Measurements from ENCODE around the gene EDA. TPM values are rescaled to one million over a fixed set of nuclear protein-coding genes. Genes with fewer than 3 reads are reported as not detected.

EDA gene
- total RNA-seq, 2 experiments from 2014 or later: 4.2 to 5.1 TPM

GRCh38 chrX:70013466-70014381 is 397.8 kb downstream of the EDA start:
- intact Hi-C loops (cut with micrococcal nuclease): no loop called here
- H3K27me3 Mint-ChIP-seq (ENCODE audit: low read depth): no peaks in the 10 kb centered on the region
- H3K4me3 Mint-ChIP-seq: no peak overlapping the region
- CTCF ChIA-PET: no interaction called here
- no peak for DNase-seq
- peaks cover 3% of the 10 kb centered on the region for H3K9me3 Mint-ChIP-seq
- H3K27ac Mint-ChIP-seq: no peak overlapping the region
- H3K4me1 Mint-ChIP-seq (ENCODE audit: low read depth): peaks cover 28% of the 10 kb centered on the region
- H3K36me3 Mint-ChIP-seq (ENCODE audit: low read depth): no peaks in the 10 kb centered on the region

DNA sequence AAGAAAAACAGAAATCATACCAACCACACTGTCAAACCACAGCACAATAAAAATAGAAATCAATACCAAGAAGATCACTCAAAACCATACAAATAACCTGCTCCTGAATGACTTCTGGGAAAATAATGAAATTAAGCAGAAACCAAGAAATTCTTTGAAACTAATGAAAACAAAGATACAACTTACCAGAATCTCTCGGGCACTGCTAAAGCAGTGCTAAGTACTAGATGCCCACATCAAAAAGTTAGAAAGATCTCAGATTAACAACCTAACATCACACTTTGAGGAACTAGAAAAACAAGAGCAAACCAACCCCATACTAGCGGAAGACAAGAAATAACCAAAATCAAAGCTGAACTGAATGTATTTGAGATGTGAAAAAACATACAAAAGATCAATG is 400.6 kb downstream of the EDA start:
- Mint-ChIP-seq H3K27me3 (ENCODE audit: low read depth) (no peaks in the 10 kb centered on the region), H3K4me1 (ENCODE audit: low read depth) (peaks cover 29% of the 10 kb centered on the region), H3K9me3 (peaks cover 2% of the 10 kb centered on the region), H3K27ac (no peak overlapping the region), H3K4me3 (no peak overlapping the region), H3K36me3 (ENCODE audit: low read depth) (no peaks in the 10 kb centered on the region)
- intact Hi-C loops (cut with micrococcal nuclease): no loop called here
- no peak for DNase-seq
- CTCF ChIA-PET: no interaction called here

GRCh38 chrX:70022616-70023015 is 406.7 kb downstream of the EDA start:
- intact Hi-C loops (cut with micrococcal nuclease): no loop called here
- no peaks in the 10 kb centered on the region for H3K36me3 Mint-ChIP-seq (ENCODE audit: low read depth)
- H3K9me3 Mint-ChIP-seq: peaks cover under 1% of the 10 kb centered on the region
- H3K4me1 Mint-ChIP-seq (ENCODE audit: low read depth): peaks cover 33% of the 10 kb centered on the region
- H3K4me3 Mint-ChIP-seq: no peak overlapping the region
- no peaks in the 10 kb centered on the region for H3K27me3 Mint-ChIP-seq (ENCODE audit: low read depth)
- CTCF ChIA-PET: interaction anchor here (1.1 kb wide), 1 partner anchor 8 kb away, joined by 3 read pairs; no protein-coding TSS in a partner anchor
- no peak overlapping the region for H3K27ac Mint-ChIP-seq
- DNase-seq: no peak

GRCh38 chrX:70025464-70025863 is 409.6 kb downstream of the EDA start:
- Mint-ChIP-seq H3K4me1 (ENCODE audit: low read depth) (peaks cover 37% of the 10 kb centered on the region), H3K4me3 (no peak overlapping the region), H3K27me3 (ENCODE audit: low read depth) (no peaks in the 10 kb centered on the region), H3K27ac (no peak overlapping the region), H3K9me3 (no peaks in the 10 kb centered on the region), H3K36me3 (ENCODE audit: low read depth) (no peaks in the 10 kb centered on the region)
- CTCF ChIA-PET: interaction anchor here (0.6 to 0.8 kb wide), 2 partner anchors 295 to 488 kb away, joined by 3 to 4 read pairs; no protein-coding TSS in a partner anchor
- intact Hi-C loops (cut with micrococcal nuclease): no loop called here
- DNase-seq: no peak

DNA sequence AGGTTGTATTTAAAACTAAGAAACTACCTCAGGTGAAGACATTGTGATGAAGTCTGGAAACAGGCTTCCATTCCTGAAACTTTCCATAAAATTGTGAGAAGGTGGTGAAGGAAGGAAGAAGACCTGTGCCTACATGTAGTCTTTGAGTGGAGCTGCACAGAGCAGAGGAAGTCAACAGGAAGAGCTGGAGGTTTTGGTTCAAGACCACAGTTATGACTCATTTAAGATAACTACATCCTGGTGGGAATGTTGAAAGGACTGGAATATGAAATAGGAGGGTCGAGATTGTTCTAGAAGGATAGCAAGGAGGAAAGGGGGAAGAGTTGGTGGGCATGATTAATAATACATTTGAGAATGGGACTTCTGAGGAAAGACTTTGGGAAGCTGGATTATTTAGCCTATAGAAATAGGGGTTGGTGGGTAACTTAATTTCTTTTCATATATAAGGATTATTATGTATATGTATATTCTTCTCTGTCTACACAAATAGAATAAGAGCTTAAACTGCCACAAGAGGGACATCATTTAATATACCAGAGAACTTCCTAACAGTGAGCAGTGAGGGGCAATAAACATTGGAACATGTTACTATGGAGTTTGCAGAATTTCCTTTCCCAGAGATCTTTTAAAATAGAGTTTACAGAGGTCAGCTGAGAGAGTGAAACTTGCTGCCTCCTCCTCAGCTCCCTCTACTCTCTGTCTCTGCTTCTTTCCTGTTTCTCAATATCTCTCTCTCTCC is 410.4 kb downstream of the EDA start:
- Mint-ChIP-seq H3K27ac (no peak overlapping the region), H3K9me3 (no peaks in the 10 kb centered on the region), H3K4me1 (ENCODE audit: low read depth) (peaks cover 39% of the 10 kb centered on the region), H3K36me3 (ENCODE audit: low read depth) (no peaks in the 10 kb centered on the region), H3K4me3 (no peak overlapping the region), H3K27me3 (ENCODE audit: low read depth) (no peaks in the 10 kb centered on the region)
- CTCF ChIA-PET: interaction anchor here (0.7 to 1.3 kb wide), 3 partner anchors 107 to 489 kb away, joined by 3 to 4 read pairs (median 3); partner anchors contain the start of gene IGBP1
- DNase-seq: no peak
- intact Hi-C loops (cut with micrococcal nuclease): no loop called here

DNA sequence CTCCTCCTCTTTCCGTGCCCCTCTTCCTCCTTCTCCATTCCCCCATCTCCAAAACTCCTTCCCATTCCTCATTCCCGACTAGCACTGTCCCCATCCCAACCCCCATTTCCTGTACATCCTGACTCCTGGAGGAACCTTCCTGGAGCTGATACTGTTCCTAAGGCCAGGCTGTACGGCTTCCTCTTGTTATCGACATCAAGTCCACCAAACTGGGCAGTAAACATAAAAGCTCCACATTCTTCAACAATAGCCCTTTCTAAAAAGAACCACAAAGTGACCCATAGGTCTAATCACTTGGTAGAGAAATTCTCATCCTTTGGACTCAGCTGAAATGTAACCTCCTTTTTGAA is 410.9 kb downstream of the EDA start:
- Mint-ChIP-seq H3K4me3 (no peak overlapping the region), H3K27ac (no peak overlapping the region), H3K27me3 (ENCODE audit: low read depth) (no peaks in the 10 kb centered on the region), H3K4me1 (ENCODE audit: low read depth) (peaks cover 38% of the 10 kb centered on the region), H3K36me3 (ENCODE audit: low read depth) (no peaks in the 10 kb centered on the region), H3K9me3 (no peaks in the 10 kb centered on the region)
- DNase-seq: no peak
- CTCF ChIA-PET: interaction anchor here (0.7 to 1.3 kb wide), 3 partner anchors 106 to 489 kb away, joined by 3 to 4 read pairs (median 3); partner anchors contain the start of gene IGBP1
- intact Hi-C loops (cut with micrococcal nuclease): no loop called here

DNA sequence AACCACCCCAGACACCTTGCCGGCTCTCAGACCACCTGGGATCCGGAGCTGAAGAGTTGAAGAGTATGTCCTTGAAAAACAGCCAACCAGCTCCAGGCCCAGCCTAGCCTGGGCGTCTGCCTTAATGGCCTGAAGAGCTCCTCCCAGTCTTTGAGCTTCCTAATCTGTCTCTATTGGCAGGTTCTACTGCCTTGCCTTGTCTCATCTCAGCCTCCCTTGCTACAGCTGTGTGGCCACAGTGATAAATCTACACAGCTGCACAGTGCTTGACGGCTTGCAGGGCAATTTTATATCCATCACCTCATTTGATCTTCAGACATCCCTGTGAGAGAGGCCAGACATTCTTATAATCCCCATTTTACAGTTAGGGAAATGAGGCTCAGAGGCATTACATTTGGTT is 413.9 kb downstream of the EDA start:
- H3K4me3 Mint-ChIP-seq: no peak overlapping the region
- CTCF ChIA-PET: interaction anchor here (0.6 to 3.1 kb wide), 19 partner anchors 8 to 514 kb away, joined by 3 to 26 read pairs (median 4); partner anchors contain the start of gene IGBP1
- no peaks in the 10 kb centered on the region for H3K36me3 Mint-ChIP-seq (ENCODE audit: low read depth)
- intact Hi-C loops (cut with micrococcal nuclease): loop anchor here (1.0 to 2.0 kb wide), 3 partner anchors 411 to 538 kb away; no protein-coding TSS in a partner anchor
- H3K27ac Mint-ChIP-seq: no peak overlapping the region
- H3K4me1 Mint-ChIP-seq (ENCODE audit: low read depth): peaks cover 31% of the 10 kb centered on the region
- DNase-seq: no peak
- H3K9me3 Mint-ChIP-seq: no peaks in the 10 kb centered on the region
- H3K27me3 Mint-ChIP-seq (ENCODE audit: low read depth): no peaks in the 10 kb centered on the region

- no peak overlapping the region for H3K27ac Mint-ChIP-seq
- no peaks in the 10 kb centered on the region for H3K27me3 Mint-ChIP-seq (ENCODE audit: low read depth)
- intact Hi-C loops (cut with micrococcal nuclease): loop anchor here (1.0 to 2.0 kb wide), 3 partner anchors 412 to 538 kb away; no protein-coding TSS in a partner anchor
- H3K4me1 Mint-ChIP-seq (ENCODE audit: low read depth): peaks cover 26% of the 10 kb centered on the region
- no peak overlapping the region for H3K4me3 Mint-ChIP-seq
- CTCF ChIA-PET: interaction anchor here (0.6 to 3.1 kb wide), 18 partner anchors 8 to 528 kb away, joined by 3 to 26 read pairs (median 4); partner anchors contain the start of gene IGBP1
- H3K9me3 Mint-ChIP-seq: no peaks in the 10 kb centered on the region
- DNase-seq: peak; percentile 60
- H3K36me3 Mint-ChIP-seq (ENCODE audit: low read depth): no peaks in the 10 kb centered on the region
Measured at GRCh38 chrX:70030301-70030767, 414.4 kb downstream of the EDA start.

DNA sequence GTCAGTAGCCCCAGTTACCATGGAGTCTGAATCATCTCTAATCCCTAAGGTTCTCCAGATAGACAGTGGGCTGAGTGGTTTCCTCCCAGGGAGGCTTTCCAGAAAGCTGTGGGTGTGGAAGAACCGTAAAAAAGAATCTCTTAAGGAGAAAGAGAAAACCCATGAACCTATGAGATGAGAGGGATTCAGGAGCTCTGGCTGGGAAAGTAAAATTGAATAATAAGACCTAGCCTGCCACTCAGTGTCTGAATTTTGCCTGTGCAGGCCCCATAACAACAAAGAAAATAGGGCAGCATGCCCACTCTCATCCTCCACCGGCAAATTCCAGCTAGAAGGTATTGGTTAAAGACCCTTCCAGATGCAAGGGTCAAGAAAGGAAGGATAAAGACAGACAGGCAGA is 416.9 kb downstream of the EDA start:
- no peak overlapping the region for H3K4me3 Mint-ChIP-seq
- H3K36me3 Mint-ChIP-seq (ENCODE audit: low read depth): no peaks in the 10 kb centered on the region
- CTCF ChIA-PET: interaction anchor here (0.7 to 1.5 kb wide), 11 partner anchors 9 to 537 kb away, joined by 3 to 13 read pairs (median 4); no protein-coding TSS in a partner anchor
- peaks cover 10% of the 10 kb centered on the region for H3K4me1 Mint-ChIP-seq (ENCODE audit: low read depth)
- no peak overlapping the region for H3K27ac Mint-ChIP-seq
- H3K27me3 Mint-ChIP-seq (ENCODE audit: low read depth): no peaks in the 10 kb centered on the region
- DNase-seq: no peak
- intact Hi-C loops (cut with micrococcal nuclease): loop anchor here (1.0 to 2.0 kb wide), 3 partner anchors 64 to 402 kb away; no protein-coding TSS in a partner anchor
- H3K9me3 Mint-ChIP-seq: no peaks in the 10 kb centered on the region

DNA sequence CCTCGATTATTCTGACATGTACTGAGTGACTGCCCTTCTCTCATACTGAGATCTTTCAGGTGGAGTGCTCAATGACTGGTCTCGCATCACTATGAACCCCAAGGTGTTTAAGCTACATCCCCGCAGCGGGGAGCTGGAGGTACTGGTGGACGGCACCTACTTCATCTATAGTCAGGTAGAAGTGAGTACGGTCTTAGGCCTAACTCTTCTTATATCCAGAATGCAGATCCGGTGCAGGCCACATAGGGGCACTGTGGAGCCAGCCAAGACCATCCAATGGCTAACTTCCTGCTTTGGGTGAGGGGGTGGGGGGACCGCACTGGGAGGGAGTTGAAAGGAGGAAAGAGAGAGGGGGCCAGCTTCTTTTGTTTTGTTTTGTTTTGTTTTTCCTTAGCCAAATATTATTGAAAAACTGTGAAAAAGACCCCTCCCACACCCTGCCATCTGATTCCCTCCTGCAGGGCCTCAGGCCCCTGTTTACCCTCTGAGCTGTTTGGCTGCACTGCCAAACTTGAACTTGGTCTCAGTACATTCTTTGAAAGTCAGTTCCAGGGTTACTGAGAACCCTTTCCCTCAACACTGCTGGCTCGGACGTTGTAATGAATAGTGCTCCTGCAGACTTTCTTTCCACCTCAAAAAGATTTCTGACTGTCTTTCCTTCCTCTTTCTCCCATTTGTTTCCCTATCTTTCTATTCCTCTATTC is 417.6 kb downstream of the EDA start:
- CTCF ChIA-PET: interaction anchor here (0.7 to 1.5 kb wide), 14 partner anchors 8 to 538 kb away, joined by 3 to 13 read pairs (median 4); partner anchors contain the start of gene IGBP1
- Mint-ChIP-seq H3K27ac (no peak overlapping the region), H3K4me1 (ENCODE audit: low read depth) (peaks cover 10% of the 10 kb centered on the region), H3K27me3 (ENCODE audit: low read depth) (no peaks in the 10 kb centered on the region), H3K4me3 (no peak overlapping the region), H3K9me3 (no peaks in the 10 kb centered on the region), H3K36me3 (ENCODE audit: low read depth) (no peaks in the 10 kb centered on the region)
- peak; percentile 55 for DNase-seq
- intact Hi-C loops (cut with micrococcal nuclease): loop anchor here (1.0 to 2.0 kb wide), 3 partner anchors 63 to 401 kb away; no protein-coding TSS in a partner anchor

DNA sequence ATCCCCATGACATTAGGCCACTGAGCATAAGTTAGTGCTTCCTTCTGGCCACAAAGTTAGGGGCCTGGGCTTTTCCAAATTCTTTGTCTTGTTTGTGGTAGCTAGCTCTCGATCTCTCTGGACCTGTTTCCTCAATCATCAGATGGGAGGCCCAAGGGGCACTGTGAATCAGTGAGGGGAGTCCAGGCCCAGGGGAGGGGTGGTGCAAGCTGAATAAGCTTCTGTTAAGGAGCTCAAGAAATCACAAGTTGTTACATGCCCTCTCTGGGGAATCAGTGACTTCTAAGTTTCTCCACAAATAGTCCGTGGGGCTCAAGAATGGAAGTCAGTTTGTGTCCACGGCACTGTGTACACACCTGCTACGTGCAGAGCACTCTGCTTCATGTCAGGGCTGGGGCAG is 418.7 kb downstream of the EDA start:
- H3K9me3 Mint-ChIP-seq: no peaks in the 10 kb centered on the region
- DNase-seq: no peak
- no peak overlapping the region for H3K27ac Mint-ChIP-seq
- H3K4me1 Mint-ChIP-seq (ENCODE audit: low read depth): peaks cover 10% of the 10 kb centered on the region
- no peak overlapping the region for H3K4me3 Mint-ChIP-seq
- H3K27me3 Mint-ChIP-seq (ENCODE audit: low read depth): no peaks in the 10 kb centered on the region
- H3K36me3 Mint-ChIP-seq (ENCODE audit: low read depth): no peaks in the 10 kb centered on the region
- intact Hi-C loops (cut with micrococcal nuclease): no loop called here
- CTCF ChIA-PET: interaction anchor here (0.9 to 1.5 kb wide), 3 partner anchors 13 to 94 kb away, joined by 3 to 11 read pairs (median 3); no protein-coding TSS in a partner anchor

Measured in activated naive CD4-positive, alpha-beta T cell treated with anti-CD3 and anti-CD28 coated beads for 36 hours (primary cell).